Stomach (tissue), 4 donors: ENCODE measurements around the gene TMEM205.

ENCODE experiments used
- EP300 ChIP-seq: sonication (generic); formaldehyde crosslinking; IDR thresholded peaks from one replicate; pipeline ENCODE4 v1.6.1; 2017; ENCODE audit warnings: antibody characterized with exemption
- POLR2A ChIP-seq, 4 donors: fragments of 450-650 bp; IDR thresholded peaks; one replicate each; pipeline ENCODE4 v1.6.1; 2016; ENCODE audit warnings: antibody characterized with exemption in 4 of 4, control low read depth in 2 of 4, mild to moderate bottlenecking in 1 of 4, moderate library complexity in 1 of 4
- POLR2AphosphoS5 ChIP-seq, 3 donors: sonication (generic); formaldehyde crosslinking; IDR thresholded peaks; one replicate each; pipeline ENCODE4 v1.6.1; 2016; ENCODE audit warnings: antibody characterized with exemption in 3 of 3
- TF ChIP-seq, protein P1 (sequence below), 7 experiments: fragments of 450-650 bp in 4 of 7; fragments of 200-600 bp in 3 of 7; sonication (generic) in 3 of 7; IDR thresholded peaks; one replicate each; pipeline ENCODE4 v1.5.1; 2016 to 2019; ENCODE audit warnings: antibody characterized with exemption in 7 of 7, control low read depth in 2 of 7, mild to moderate bottlenecking in 1 of 7

DNA sequence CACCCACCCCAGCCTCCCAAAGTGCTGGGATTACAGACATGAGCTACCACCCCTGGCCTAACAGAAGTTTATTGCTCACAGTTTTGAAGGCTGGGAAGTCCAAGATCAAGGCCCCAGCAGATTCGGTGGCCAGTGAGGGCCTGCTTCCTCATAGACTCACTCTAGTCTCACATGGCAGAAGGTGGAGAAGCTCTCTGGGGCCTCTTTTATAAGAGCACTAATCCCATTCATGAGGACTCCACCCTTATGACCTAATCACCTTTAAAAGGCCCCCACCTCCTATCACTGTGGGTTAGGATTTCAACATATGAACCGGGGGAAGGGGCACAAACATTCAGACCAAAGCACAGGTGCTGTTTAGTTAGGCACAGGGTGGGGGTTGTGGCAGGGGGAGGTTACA lies 21.5 kb upstream of the TMEM205 start:
- TF ChIP-seq POLR2AphosphoS5 (IDR thresholded peaks at IDR 0.05) (no peak), POLR2A (IDR thresholded peaks at IDR 0.05) (no peak), EP300 (no peak)
- TF ChIP-seq, protein P1, sequence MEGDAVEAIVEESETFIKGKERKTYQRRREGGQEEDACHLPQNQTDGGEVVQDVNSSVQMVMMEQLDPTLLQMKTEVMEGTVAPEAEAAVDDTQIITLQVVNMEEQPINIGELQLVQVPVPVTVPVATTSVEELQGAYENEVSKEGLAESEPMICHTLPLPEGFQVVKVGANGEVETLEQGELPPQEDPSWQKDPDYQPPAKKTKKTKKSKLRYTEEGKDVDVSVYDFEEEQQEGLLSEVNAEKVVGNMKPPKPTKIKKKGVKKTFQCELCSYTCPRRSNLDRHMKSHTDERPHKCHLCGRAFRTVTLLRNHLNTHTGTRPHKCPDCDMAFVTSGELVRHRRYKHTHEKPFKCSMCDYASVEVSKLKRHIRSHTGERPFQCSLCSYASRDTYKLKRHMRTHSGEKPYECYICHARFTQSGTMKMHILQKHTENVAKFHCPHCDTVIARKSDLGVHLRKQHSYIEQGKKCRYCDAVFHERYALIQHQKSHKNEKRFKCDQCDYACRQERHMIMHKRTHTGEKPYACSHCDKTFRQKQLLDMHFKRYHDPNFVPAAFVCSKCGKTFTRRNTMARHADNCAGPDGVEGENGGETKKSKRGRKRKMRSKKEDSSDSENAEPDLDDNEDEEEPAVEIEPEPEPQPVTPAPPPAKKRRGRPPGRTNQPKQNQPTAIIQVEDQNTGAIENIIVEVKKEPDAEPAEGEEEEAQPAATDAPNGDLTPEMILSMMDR (IDR thresholded peaks at IDR 0.05), result no peak
